ENCODE results near the gene ZNF672. TPM values are rescaled to one million over a fixed set of nuclear protein-coding genes. Genes with fewer than 3 reads are reported as not detected.
"Not testable (repeated sequence)": the region's sequence is repeated elsewhere in the genome, so short reads cannot be mapped to it uniquely, and the experiment has no call there.

Gene ZNF672
- total RNA-seq, 1 donor from 2014 or later, result 23.3 TPM

GRCh38 chr1:248812736-248813425 is 25.1 kb upstream of the ZNF672 start:
- no peak for DNase-seq (ENCODE audit: extremely low read depth, low read depth, low spot score)

GRCh38 chr1:248813546-248813945 is 24.5 kb upstream of the ZNF672 start:
- DNase-seq (ENCODE audit: extremely low read depth, low read depth, low spot score), result no peak

GRCh38 chr1:248814351-248814750 is 23.7 kb upstream of the ZNF672 start:
- DNase-seq (ENCODE audit: extremely low read depth, low read depth, low spot score), result no peak

GRCh38 chr1:248815407-248816034 is 22.5 kb upstream of the ZNF672 start:
- DNase-seq (ENCODE audit: extremely low read depth, low read depth, low spot score), result no peak

- DNase-seq (ENCODE audit: extremely low read depth, low read depth, low spot score), result no peak
Measured at GRCh38 chr1:248816042-248816851, 21.8 kb upstream of the ZNF672 start.

- DNase-seq (ENCODE audit: extremely low read depth, low read depth, low spot score), result no peak
Measured at GRCh38 chr1:248817065-248817464, 21.0 kb upstream of the ZNF672 start.

GRCh38 chr1:248818505-248819374 is 19.3 kb upstream of the ZNF672 start:
- no peak for DNase-seq (ENCODE audit: extremely low read depth, low read depth, low spot score)

GRCh38 chr1:248820041-248820585 is 17.9 kb upstream of the ZNF672 start:
- DNase-seq (ENCODE audit: extremely low read depth, low read depth, low spot score), result no peak

- DNase-seq (ENCODE audit: extremely low read depth, low read depth, low spot score), result no peak
Measured at GRCh38 chr1:248821101-248821500, 16.9 kb upstream of the ZNF672 start.

- no peak for DNase-seq (ENCODE audit: extremely low read depth, low read depth, low spot score)
Measured at GRCh38 chr1:248821641-248822040, 16.4 kb upstream of the ZNF672 start.

- DNase-seq (ENCODE audit: extremely low read depth, low read depth, low spot score), result no peak
Measured at GRCh38 chr1:248822148-248823032, 15.6 kb upstream of the ZNF672 start.

GRCh38 chr1:248823517-248824001 is 14.5 kb upstream of the ZNF672 start:
- DNase-seq (ENCODE audit: extremely low read depth, low read depth, low spot score), result no peak

- DNase-seq (ENCODE audit: extremely low read depth, low read depth, low spot score), result no peak
Measured at GRCh38 chr1:248824301-248824700, 13.7 kb upstream of the ZNF672 start.

- no peak for DNase-seq (ENCODE audit: extremely low read depth, low read depth, low spot score)
Measured at GRCh38 chr1:248824701-248825100, 13.3 kb upstream of the ZNF672 start.

- no peak for DNase-seq (ENCODE audit: extremely low read depth, low read depth, low spot score)
Measured at GRCh38 chr1:248825136-248825535, 12.9 kb upstream of the ZNF672 start.

GRCh38 chr1:248825573-248825908 is 12.5 kb upstream of the ZNF672 start:
- DNase-seq (ENCODE audit: extremely low read depth, low read depth, low spot score), result no peak

- DNase-seq (ENCODE audit: extremely low read depth, low read depth, low spot score), result peak; percentile 90
Measured at GRCh38 chr1:248825909-248826760, 11.9 kb upstream of the ZNF672 start, which contains the start of gene SH3BP5L. Gene SH3BP5L, minus strand, starts transcription at chr1:248825915. Its CDS starts 980 bp downstream, at chr1:248824935.

- no peak for DNase-seq (ENCODE audit: extremely low read depth, low read depth, low spot score)
Measured at GRCh38 chr1:248828845-248829244, 9.2 kb upstream of the ZNF672 start.

- not testable (repeated sequence) for DNase-seq (ENCODE audit: extremely low read depth, low read depth, low spot score)
Measured at GRCh38 chr1:248830718-248831017, 7.4 kb upstream of the ZNF672 start.
